ENCODE data around the gene AWAT1.
"Not testable (repeated sequence)": the region's sequence is repeated elsewhere in the genome, so short reads cannot be mapped to it uniquely, and the experiment has no call there.

Gene AWAT1

DNA sequence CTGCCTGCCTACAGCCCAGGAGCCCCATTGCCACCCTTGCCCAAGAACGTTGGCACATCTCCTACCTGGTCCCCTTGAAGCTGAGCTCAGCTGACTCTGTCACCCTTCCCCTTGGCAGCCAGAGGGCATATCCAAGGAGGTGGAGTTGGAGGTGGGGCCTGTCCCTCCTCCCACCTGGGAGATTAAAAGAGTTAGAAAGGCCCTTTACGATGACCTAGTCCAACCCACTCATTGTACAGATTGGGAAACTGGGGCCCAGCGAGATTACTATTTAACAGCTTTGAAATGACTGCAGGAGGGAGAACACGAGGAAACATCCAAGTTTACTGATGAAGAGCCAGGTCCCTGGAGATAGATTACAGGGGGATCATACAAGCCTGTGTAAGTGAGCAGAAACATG lies 25.6 kb downstream of the AWAT1 start, which contains the start of gene P2RY4:
TSS of gene P2RY4 (minus strand) at position 101 of the 400 bp plus-strand sequence. CDS start 580 bp downstream, outside the sequence.
- no peak for DNase-seq (ENCODE audit: low read depth in 1 of 2, low spot score in 1 of 2)

DNA sequence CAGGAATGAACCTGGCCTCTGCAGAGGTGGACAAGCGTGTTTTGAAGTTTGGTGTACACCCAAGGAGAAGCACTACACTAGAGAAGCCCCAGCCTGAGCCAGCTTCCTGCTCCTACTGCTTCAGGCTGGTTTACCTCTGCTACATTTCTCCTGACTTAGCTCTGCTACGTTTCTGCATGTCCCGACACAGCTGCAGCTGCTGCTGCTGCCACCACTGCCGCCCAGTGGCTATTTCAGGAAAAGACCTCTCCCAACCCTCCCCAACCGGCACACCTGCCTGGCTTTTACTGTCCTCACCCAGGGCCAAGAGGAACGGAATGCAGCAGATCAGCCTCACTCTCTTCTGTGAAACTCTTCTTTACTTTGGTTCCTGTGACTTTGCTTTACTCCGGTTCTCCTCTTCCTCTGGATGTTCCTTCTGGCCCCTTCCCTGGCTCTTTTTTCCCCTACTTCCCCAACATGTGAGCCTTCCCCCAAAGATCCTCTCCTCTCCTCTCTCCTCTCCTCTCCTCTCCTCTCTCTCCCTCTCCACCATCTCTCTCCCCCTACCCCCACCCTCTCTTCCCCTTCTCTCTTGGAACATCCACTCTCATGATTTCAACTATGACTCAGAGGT lies 28.6 kb downstream of the AWAT1 start:
- DNase-seq (ENCODE audit: low read depth in 1 of 2, low spot score in 1 of 2) = peak in 1 of 2 donors; percentile 6

DNA sequence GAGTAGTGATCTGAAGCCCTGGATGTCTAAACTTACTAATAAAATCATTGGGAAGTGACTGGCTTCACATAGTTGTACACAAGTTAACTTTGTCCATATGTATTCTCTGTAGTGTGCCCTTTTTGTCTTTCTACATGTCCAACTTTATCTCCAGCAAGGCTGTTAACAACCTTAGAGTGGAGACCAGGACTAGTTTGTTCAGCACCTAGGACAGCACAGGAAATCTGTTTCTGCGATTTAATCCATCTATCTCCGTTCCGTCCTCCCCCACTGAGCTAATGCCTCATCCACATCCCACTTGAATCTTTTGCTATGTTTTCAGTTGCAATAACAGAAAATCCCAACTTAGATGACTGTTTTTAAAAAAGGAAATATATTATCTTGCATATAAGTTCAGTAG lies 30.3 kb downstream of the AWAT1 start:
- no peak for DNase-seq (ENCODE audit: low read depth in 1 of 2, low spot score in 1 of 2)

DNA sequence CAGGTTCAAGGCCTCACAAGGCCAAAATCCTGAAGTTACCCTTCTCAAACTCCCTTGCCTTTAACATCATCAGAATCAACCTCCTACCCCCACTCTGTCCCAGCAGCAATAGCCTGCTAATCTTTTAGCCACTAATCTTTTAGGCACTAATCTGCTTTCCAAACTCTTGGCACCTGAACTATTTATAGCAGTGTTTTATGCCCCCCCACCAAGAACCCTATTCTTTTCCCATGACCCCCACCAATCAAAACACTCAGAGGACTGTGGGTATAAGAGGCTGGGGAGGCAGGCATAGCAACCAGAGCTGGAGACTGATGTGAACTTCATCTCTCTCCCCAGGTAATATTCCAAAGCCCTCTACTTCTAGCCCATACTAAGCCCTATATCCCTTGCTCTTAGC lies 33.6 kb downstream of the AWAT1 start, which contains the start of gene ARR3:
TSS of gene ARR3 (plus strand) at position 301 of the 400 bp plus-strand sequence. CDS start 1,052 bp downstream, outside the sequence.
- DNase-seq (ENCODE audit: low read depth in 1 of 2, low spot score in 1 of 2) = no peak

DNA sequence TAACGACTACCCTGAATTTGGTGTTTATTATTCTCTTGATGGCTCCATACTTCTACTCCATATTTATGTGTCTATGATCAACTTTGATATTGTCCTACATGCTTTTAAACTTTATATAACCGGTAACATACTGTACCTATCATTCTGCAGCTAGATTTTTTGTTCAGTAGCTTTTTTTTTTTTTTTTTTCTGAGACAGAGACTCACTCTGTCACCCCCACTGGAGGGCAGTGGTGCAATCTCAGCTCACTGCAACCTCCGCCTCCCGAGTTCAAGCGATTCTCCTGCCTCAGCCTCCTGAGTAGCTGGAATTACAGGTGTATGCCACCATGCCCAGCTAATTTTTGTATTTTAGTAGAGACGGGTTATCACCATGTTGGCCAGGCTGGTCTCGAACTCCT lies 39.6 kb downstream of the AWAT1 start:
- DNase-seq (ENCODE audit: low read depth in 1 of 2, low spot score in 1 of 2) = not testable (repeated sequence)

DNA sequence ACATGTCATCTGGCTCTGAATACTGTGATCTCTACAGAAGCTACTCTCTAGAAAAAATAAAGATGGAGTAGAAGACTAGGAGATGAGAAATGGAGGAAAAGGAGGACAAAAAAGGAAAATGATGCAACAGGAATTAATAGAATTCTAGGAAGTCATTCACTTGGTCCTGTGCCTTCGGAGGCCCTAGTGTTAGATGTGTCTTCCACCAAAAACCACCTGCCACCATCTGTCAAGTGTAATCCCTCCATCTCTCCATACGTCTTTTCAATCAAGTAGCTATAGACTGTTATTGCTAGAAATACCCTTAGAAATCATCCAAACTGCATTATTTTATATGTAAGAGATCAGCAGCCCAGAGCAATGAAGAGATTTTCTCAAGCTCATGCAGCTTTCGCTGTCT lies 44.6 kb downstream of the AWAT1 start:
- no peak for DNase-seq (ENCODE audit: low read depth in 1 of 2, low spot score in 1 of 2)

DNA sequence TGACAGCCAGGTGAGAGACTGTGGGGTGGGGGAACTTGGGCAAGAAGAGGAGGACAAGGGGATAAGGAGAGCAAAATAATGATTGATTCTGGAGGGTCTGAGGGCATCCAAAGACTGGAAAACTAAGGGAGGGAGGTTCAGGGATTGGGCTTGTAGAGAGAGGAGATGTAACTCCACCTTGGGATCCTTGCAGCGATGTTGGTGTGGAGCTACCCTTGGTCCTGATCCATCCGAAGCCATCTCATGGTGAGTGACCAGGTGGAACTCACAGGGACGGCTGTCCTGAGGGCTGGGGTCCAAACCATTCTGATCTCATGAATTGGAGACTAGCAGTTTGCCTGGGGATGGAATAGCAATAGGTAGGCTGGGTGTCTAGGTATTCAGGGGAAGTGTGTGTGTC lies 46.1 kb downstream of the AWAT1 start:
- no peak for DNase-seq (ENCODE audit: low read depth in 1 of 2, low spot score in 1 of 2)

DNA sequence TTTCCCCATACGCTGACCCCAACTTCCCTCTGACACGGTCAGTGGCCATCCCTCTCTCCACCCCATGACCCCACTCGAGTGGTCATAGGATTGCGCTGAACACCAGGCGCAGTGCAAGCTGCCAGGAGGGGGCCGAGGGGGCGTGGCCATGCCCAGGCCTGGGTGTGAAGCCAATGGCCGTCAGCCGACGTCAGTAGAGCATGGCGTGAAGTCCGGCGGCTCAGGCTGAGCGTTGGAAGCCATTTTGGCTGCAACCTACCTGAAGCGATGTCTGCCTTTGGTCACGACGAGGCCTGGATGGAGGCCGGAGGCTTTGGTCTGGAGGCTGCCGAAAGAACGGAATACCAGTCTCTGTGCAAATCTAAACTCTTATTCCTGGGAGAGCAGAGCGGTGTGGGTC lies 47.5 kb downstream of the AWAT1 start, which contains the start of gene RAB41:
TSS of gene RAB41 (plus strand) at position 222 of the 400 bp plus-strand sequence. CDS start at position 268, 46 bp downstream.
- no peak for DNase-seq (ENCODE audit: low read depth in 1 of 2, low spot score in 1 of 2)

DNA sequence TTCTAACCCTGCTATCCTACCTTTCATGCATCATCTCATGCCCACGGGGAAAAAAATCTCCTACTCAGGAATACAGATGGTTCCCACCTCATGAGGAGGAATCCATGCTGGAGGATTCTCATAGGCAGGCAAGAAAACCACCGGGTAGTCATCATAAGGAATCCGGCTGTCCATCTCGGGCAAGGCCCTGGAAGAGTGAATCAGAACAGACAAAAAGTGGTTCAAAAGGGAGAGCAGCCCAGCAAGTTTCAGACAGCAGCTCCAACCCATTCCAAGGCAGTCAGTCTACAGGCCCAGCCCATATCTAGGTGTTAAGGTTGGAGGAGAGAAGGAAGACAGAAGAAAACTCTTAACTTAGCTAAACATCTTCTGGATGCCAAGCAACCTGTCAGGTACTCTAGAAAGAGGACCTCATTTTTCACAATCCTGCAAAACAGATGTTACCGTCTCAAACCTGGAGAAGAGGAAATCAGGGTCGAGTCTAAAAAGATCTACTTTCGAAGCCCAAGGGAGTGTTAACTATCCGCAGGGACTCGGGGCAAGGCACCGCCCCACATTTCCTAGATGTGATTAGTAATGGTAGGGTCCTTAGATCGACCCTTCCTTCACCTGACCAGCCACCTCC lies 54.8 kb downstream of the AWAT1 start:
- no peak for DNase-seq (ENCODE audit: low read depth in 1 of 2, low spot score in 1 of 2)

Measured in activated T-helper 1 cell treated with anti-CD3 and anti-CD28 coated beads, Interleukin-2, amount 50 U/mL, for 16 hours (primary cell).